HG03025 (cell line): ENCODE measurements around the gene SLC31A1.
A peak's percentile ranks its signal among the peaks of the same experiment; 100 is the strongest.

ENCODE experiments used
- ATAC-seq: cut with Tn5 transposase; IDR thresholded peaks from one replicate; pipeline ENCODE4 v1.9.1; 2021; ENCODE audit warnings: mild to moderate bottlenecking, moderate library complexity; ENCODE audit not compliant: unreplicated experiment, low FRiP score

Gene SLC31A1

DNA sequence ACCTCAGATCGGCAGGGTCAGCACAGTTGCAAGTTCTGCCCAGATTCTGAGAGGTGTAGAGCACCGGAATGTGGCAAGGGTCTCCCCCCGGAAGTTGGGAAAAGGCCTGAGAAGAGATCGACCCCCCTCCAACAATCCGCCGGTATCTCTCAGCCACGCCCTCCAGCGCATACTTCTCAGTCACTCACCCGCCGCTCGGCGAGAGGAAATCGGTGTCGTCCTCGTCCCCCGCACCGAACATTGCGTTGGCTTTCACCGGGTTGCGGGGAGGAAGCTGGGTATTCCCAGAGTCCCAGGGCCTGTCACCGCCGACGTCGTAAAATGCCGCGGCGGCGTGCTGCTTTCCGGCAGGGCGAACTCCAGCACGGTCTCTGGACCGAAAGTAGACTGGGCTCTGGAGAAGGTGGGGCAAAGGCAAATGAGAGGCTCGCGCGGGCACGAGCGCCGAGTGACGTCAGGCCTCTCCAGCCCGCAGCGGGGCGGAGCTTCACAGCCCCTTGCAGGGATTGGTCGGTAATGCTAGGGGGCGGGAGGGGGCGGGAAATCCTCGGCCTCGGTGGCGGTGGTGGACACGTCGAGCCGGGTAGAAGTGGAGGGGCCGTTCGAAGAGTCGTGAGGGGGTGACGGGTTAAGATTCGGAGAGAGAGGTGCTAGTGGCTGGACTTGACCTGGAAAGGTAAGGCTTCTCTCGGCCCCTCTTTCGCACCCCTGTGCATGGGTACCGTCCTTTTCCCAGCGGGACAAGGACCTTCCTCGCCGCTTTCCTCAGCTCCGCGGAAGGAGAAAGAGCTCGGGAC lies at the start of gene SLC31A1, which contains the start of gene FKBP15:
SLC31A1 (plus strand) TSS at position 542 of the 797 bp plus-strand sequence. CDS start 34,605 bp downstream, outside the sequence.
FKBP15 (minus strand) TSS at position 275 of the 797 bp plus-strand sequence; CDS start at position 241, 34 bp downstream.
- peak; percentile 77 for ATAC-seq

DNA sequence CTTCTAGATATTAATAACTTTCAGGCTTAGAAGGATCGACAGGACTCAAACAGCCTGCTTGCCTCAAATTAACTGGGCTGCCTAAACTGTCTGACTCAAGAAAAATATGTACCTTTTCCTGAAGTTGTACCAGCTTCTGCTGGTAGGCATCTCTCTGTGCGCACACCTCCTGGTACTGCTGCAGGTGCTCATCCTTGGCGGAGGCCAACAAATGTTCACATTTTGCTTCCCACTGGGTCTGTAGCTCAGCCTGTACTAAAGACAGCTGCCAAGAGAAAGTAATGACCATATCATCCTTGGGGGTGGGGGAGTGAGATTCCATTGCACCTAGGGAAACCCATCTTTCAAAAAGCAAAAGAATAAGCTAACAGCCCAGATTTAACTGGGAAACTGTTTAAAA lies 48.0 kb upstream of the SLC31A1 start:
- ATAC-seq, result no peak

DNA sequence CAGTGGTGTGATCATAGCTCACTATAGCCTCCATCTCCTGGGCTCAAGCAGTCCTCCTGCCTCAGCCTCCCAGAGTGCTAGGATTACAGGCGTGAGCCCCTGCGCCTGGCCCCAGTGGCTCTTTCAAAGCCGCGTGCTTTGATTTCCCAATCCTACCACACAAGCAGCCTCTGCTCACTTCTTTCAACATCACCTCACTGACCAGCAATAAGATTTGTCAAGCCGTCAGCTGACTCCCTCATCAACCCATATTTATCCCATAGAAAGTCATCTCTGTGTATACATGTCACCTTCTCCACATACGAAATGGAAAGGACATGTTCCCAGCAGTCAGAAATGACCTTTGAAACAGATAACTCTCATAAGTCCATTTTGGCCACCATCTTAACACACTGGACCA lies 44.5 kb upstream of the SLC31A1 start:
- no peak for ATAC-seq

DNA sequence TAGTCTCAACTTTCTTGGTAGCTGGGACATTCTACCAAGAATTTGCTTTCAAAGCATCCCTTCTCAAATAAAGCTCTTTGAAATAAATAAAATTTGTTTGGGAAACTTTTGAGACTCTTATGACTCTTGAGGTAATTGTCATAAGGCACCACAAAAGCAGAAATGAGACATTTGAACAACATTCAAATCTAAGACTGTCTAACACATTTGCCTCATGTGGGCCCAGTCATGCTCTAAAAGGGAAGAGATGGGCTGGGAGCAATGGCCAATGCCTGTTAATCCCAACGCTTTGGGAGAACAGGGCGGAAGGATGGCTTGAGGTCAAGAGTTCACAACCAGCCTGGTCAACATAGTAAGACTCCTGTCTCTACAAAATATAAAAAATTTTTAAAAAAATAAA lies 44.1 kb upstream of the SLC31A1 start:
- no peak for ATAC-seq

DNA sequence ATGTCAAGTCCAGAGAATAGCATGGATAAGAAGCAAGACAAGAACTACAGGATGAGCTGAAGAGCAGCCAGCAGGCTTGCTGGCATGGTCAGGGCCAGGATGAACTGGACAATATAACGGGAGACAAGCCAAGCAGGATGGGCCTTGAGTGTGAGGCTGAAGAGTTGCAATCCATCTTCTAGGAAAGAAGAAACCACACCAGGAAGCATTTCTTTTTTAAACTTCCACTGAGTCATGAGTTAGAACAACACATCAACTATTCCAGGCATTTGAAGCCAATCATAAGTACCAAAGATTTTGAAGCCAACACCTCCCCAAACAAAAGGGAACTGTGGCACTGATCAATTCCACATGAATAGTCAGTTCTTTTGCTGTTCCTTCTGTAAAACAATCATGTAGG lies 43.3 kb upstream of the SLC31A1 start:
- no peak for ATAC-seq

DNA sequence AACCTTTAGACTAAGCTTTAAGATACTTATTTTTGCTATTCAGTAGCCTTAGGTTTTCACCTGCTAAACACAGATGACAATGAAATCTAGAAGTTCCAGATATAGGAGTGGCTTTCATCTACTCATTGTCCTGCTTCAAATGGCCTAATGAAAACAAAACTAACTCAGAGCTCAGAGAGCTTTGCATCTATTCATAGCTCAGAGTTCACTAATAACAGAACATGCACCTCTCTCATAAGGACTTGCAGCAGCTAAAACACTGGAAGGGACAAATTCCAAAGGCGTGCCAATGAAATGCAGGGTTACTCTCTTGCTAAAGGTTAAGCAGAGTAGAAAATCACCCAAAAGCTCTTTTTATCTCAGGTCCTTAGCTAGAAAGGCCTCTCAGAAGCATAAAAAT lies 41.5 kb upstream of the SLC31A1 start:
- peak; percentile 77 for ATAC-seq

DNA sequence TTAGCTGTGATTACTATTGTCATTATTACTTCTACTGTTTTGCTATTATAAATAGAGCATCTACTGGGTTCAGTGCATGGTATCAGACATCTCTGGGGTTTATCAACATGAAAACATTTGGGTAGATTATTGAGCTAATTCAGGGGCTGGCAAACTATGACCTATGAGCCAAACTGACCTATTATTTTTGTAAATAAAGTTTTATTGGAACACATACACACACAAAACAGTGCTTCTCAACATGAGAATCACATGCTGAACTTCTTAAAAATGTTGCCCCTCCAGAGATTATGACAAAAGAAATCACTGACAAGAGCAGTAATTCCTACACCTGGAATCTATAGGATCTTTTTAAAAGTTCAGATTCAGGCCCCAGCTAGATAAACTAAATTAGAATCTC lies 40.2 kb upstream of the SLC31A1 start:
- no peak for ATAC-seq

DNA sequence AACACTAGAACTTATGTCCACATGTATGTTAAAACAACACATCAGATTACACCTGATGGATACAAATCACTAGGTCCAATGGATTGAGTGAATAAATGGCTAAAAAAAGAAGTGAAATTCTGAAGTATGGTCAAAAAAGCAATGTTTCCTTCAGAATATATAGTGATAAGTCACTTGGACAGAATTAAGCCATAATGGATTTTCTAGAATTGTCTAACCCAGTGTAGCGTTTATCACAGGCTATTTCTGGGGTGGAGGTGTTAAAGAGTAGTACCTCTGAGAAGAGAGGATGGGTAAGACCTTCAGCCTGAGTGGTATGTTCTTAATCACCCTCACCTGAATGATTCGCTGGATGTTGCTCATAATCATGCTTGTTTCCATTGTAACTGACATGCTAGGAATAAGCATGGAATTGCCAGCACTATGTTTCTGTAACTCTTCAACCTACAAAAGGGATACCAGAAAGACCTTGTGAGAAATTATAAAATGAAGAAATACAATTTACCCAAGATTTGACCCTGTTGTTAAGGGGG lies 37.3 kb upstream of the SLC31A1 start:
- no peak for ATAC-seq

DNA sequence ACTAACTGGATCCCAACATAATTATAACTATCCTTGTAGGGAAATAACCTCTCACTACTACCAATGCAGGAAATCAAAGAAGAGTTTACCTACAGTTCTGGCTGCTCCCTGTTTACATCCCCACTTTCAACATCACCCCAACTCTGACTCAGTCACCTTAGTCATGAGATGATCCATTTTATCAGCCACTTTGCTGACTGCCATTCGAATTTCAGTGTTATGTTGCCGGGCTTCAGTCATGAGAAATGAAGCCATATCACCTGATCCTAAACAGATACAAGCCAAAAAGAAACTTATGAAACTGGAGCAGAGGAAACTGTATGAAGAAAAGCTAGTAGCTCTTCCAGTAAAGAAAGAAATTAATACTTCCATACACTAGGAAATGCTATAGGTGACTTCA lies 36.8 kb upstream of the SLC31A1 start:
- no peak for ATAC-seq

DNA sequence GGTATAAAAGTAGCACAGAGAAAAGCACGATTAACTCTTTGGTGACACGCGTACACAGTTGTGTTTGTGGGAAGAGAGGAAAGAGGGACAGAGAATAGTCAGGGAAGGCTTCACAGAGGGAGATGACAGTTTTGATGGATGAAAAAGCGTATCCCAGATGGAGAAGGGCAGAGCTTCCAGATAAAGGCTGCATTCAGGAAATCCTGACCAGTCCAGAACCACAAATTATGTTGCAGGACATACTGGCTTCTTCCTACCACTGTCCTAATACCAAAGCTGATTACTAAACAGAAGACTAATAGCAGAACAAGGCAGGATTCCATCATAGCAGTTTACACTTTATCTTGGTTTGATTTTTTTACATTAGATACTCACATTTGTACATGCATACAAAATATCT lies 36.1 kb upstream of the SLC31A1 start:
- ATAC-seq, result no peak

DNA sequence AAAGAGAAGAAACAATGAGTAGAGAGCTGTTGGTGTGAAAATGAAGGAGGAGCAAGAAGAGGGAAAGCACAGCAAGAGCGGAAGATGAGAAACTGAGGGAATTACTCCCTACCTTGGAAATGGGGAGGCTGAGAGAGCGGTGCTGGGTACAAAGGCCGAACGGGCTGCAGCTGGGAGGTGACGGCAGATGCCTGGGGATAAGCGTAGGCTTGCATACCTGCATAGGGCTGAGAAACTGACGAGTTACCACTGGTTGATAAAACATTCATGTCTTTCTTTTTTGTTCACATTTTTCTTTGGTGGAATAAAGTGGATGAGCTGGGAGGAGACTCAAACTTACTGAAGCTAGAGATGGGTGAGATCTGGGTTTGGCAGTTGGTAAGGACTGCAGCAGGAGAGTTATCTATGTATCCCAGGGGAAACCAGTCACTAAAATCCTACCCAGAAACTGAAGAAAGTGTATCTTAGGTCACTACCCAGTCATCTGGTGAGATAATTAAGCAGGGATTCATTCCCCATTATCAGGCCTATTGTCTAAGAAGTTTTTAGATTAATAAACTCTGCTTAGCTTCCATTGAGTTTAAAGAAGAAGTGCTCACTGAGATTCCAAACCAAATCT lies 35.1 kb upstream of the SLC31A1 start:
- ATAC-seq, result no peak

DNA sequence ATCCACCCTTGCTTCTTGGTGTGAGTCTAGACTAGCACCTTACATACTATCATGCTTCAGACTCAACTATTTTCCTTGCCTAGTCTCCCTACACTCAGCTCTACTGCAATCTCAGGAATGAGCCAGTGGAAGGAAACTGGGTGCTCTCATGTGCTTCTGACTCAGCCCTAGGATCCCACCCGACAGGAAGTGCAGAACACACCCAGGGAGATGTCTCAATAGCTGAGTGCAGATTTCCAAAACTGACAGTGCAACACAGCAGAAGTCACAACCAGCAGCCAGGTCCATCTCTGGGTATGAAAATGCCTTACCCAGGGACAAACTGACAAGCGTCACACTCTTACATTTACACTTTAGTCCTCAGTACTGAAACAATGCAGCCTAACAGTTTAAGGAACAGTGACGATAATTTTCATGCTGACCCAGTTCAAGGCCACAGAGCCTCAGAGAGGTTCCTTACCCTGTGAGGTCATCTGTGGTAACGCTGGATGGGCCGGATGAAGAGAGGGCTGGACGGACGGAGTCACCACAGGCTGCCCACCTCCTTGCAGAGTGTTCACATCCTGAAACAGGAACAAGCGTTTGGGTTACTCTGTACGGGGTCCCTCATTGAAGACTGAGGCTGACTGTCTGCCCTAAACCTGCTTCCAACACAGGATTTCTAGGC lies 33.3 kb upstream of the SLC31A1 start:
- ATAC-seq, result no peak

DNA sequence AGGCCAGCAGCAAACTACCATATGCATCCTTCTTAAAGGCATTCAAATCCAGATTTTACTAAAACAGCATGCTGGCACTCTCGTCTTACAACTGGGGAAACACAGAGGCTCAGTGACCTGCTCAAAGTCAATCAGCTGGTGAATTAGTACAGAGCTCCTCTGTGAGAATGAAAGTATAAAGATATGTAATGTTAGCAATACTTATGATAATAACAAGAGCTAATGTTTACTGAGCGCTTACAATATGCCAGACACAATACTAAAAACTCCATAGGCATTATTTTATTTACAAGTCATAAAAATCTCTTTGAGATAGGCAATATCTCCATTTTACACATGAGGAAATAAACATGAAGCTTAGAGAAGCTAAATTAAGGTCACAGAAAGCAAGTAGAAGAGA lies 28.9 kb upstream of the SLC31A1 start:
- no peak for ATAC-seq

DNA sequence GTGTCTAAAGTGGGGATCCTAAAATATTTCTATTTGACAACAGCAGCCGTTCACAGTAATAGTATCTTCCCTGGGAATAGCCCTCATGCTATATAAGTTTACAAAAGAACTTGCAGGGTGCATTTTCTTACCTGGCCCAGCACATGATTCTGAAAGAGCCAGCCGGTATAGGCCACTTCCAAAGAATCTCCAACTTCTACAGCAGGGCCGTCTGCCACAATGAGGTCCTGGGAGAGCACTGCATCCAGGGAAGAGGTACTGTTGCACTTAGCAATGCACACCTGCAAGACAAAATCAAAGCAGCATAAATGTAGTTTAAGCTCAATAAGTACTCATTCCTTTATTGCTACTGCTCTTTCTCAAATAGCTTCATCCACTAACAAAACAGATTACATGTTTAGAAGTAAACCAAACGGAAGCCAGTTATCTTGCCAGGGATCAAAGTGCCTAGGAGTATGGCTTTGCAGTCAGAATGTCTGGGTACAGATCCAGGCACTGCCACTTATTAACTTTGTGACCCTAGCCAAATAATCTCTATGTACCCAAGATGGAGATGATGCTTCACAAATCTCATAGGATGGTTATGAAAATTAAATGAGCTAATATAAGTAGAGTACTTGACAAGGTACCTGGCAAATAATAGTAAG lies 21.5 kb upstream of the SLC31A1 start:
- ATAC-seq, result no peak

DNA sequence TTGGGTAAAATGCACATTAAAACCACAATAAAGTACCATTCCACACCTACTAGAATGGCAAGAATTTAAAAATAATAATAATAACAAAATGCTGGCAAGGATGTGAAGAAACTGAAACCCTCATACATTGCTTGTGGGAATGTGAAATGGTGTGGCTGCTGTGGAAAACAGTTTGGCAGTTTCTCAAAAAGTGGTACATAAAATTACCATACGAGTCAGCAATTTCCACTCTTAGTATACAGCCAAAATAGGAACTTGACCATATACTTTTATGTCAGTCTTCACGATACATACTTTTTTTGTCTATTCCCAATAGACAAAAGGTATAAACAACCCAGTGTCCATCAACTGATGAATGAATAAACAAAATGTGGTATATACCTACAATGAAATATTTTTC lies 15.9 kb upstream of the SLC31A1 start:
- ATAC-seq, result no peak

DNA sequence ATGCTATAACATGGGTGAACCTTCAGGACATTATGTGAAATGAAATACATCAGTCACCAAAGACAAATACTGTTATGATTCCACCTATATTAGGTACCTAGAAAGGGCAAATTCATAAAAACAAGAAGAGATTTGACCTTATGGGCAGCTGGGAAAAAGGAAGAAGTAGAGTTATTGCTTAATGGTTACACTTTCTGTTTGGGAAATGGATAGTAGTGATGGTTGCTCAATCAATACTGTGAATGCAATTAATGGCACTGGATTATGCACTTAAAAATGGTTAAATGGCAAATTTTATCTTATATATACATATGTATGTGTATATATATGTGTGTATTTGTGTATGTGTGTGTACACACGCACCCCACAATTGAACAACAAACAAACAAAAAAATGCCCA lies 15.5 kb upstream of the SLC31A1 start:
- no peak for ATAC-seq

DNA sequence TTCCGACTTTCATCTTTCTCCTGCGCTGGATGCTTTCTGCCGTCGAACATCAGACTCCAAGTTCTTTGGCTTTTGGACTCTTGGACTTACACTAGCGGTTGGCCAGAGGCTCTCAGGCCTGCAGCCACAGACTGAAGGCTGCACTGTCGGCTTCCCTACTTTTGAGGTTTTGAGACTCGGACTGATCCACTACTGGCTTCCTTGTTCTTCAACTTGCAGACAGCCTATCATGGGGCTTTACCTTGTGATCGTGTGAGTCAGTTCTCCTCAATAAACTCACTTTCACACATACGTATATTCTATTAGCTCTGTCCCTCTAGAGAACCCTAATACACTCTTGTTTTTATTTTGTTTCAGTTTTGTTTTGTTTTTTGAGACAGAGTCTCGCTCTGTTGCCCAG lies 10.5 kb upstream of the SLC31A1 start:
- ATAC-seq, result no peak

DNA sequence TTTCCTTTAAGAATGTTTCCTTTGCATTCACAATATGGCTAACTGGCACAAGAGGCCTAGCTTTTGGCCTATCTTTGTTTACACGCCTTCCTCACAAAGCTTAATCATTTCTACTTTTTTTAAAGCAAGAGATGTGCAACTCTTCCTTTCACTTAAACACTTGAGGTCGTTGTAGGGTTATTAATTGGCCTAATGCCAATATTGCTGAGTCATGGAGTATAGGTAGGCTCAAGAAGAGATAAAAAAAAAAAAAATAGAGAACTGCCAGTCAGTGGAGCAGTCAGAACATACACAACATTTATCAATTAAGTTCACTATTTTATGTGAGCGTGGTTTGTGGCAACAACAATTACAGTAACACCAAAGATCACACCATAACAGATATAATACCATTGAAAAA lies 6.2 kb upstream of the SLC31A1 start:
- ATAC-seq, result no peak

DNA sequence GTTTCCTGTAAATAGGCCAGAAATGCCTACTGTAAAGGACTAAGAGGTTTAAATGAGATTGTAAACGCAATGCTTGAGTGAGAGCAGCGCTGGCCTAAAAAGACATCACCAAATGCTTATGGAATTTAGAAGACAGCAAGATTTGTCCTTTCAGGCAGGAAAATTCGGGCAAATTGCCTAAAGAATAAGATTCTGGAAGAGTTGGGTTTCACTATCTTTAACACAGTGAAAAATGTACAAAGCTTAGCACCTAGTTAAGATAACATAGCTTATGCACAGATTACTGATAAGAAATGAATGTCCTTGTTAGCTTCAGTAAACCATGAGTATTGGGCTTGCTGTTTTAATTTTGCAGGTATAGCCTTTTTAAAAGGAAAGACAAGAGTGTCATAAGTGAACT lies 4.9 kb upstream of the SLC31A1 start:
- ATAC-seq, result no peak

DNA sequence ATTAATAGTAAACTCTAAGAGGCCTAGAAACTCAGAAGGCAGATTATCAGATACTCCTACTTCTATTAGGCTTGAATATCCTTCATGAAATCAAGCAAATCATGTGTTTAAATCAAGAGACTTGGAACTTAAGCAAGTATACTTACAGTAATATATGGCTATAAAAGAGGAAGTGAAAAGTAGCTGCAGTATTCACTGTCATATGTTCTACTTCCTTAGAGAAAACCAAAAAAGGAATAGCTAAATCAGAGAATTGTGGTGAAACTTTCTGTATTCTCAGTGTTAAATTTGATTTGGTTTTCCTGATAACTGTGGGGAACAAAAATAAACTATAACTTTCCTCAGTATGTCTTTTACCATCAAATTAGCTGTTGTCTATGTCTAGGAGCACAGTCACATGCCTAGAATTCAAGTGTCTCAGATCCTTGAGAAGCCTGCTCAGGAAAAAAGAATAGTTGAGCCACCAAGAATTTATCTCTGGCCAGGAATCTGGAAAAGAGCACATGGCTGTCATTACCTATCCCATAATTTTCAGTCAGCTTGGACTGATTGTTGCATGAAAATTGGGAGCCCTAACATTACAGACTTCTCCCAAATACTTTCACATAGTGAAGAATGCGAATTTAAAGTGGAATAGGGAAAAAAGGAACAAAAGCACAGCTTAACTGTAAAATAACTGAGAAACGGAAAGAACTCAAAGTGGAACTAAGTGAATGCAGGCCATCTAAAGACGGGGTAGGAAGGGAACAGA lies 2.0 kb upstream of the SLC31A1 start:
- ATAC-seq, result peak; percentile 35
